Cerebellar cortex (tissue), 1 donor: ENCODE data around the gene COL24A1.
"Not testable (repeated sequence)": the region's sequence is repeated elsewhere in the genome, so short reads cannot be mapped to it uniquely, and the experiment has no call there.

Source experiments
- DNase-seq: peaks from one replicate; pipeline ENCODE4 v3.0.0-alpha.2; 2015; ENCODE audit warnings: low spot score

COL24A1 gene

GRCh38 chr1:86152887-86153286 is 3.7 kb downstream of the COL24A1 start:
- DNase-seq: no peak

GRCh38 chr1:86151427-86151826 is 5.1 kb downstream of the COL24A1 start:
- no peak for DNase-seq

GRCh38 chr1:86150553-86151055 is 6.0 kb downstream of the COL24A1 start:
- DNase-seq: no peak

GRCh38 chr1:86149591-86149990 is 7.0 kb downstream of the COL24A1 start:
- no peak for DNase-seq

- no peak for DNase-seq
These were observed 8.8 kb downstream of the COL24A1 start for GRCh38 chr1:86147755-86148154.

- no peak for DNase-seq
These were observed 10.0 kb downstream of the COL24A1 start for GRCh38 chr1:86146566-86146965.

- DNase-seq: no peak
These were observed 16.2 kb downstream of the COL24A1 start for GRCh38 chr1:86140281-86140880.

- DNase-seq: no peak
These were observed 17.8 kb downstream of the COL24A1 start for GRCh38 chr1:86138746-86139145.

GRCh38 chr1:86137436-86137835 is 19.1 kb downstream of the COL24A1 start:
- no peak for DNase-seq

- no peak for DNase-seq
These were observed 37.3 kb downstream of the COL24A1 start for GRCh38 chr1:86119214-86119764.

- no peak for DNase-seq
These were observed 41.7 kb downstream of the COL24A1 start for GRCh38 chr1:86114816-86115400.

- no peak for DNase-seq
These were observed 42.3 kb downstream of the COL24A1 start for GRCh38 chr1:86114236-86114635.

- DNase-seq: not testable (repeated sequence)
These were observed 45.0 kb downstream of the COL24A1 start for GRCh38 chr1:86111590-86111989.

- DNase-seq: no peak
These were observed 46.0 kb downstream of the COL24A1 start for GRCh38 chr1:86110451-86111129.

- no peak for DNase-seq
These were observed 51.1 kb downstream of the COL24A1 start for GRCh38 chr1:86105533-86105866.

GRCh38 chr1:86104606-86105532 is 51.7 kb downstream of the COL24A1 start:
- DNase-seq: no peak

GRCh38 chr1:86101616-86102015 is 55.0 kb downstream of the COL24A1 start:
- DNase-seq: no peak

GRCh38 chr1:86100401-86100800 is 56.2 kb downstream of the COL24A1 start:
- DNase-seq: no peak

- no peak for DNase-seq
These were observed 66.8 kb downstream of the COL24A1 start for GRCh38 chr1:86089765-86090164.

- DNase-seq: no peak
These were observed 70.7 kb downstream of the COL24A1 start for GRCh38 chr1:86085741-86086409.

- no peak for DNase-seq
These were observed 71.6 kb downstream of the COL24A1 start for GRCh38 chr1:86084998-86085397.

GRCh38 chr1:86082183-86082582 is 74.4 kb downstream of the COL24A1 start:
- DNase-seq: no peak
